ENCODE results near the gene ASB6. TPM values are rescaled to one million over a fixed set of nuclear protein-coding genes. Genes with fewer than 3 reads are reported as not detected.

ASB6 gene
- total and polyA plus RNA-seq, 2 of the 13 experiments (the other 11 are each of a cell fraction or from before 2014, with no cell fraction given): 8.2 to 8.4 TPM

DNA sequence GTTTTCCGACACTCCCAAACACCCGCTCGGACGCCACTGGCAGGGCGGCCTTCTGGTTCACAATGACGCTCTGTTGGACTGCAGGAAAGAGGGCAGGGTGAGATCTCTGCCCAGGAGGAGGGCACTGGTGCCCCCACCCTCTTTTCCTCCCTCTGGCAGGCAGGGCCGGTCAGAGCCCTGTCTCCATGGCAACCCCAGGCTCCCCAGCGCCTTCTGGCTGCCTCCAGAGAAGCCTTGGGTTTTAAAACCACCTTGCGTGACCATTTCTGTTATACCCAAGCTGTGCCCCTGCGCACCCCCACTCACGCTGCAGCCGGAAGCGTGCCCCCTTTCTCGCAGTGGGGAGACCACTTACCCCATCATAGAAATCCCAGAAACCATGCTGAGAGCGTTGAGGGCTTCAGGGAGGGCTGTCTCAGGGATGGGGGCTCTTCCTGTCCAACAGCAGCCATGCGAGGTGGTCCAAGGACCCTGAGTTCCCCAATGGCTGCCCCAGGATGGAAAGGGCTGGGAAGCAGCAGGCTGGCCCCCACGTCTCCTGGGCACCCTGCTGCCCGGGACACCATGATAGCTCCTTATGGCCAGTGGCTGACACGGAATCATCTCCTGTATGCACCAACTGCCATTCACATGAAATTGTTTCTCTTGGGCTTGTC is 28.3 kb downstream of the ASB6 start:
- no TSS peak for BruUV-seq (replicated peaks)
- H3K36me3 ChIP-seq (replicated peaks in 1 of 2; ENCODE audit: control insufficient read depth in 1 of 2, insufficient read depth in 2 of 2, low read length in 2 of 2): no peaks in the 10 kb centered on the region; a peak in 1 of 5 replicates
- no peak overlapping the region for H2AFZ ChIP-seq (ENCODE audit: low read length)
- peaks cover 32% of the 10 kb centered on the region for H3K4me1 ChIP-seq (ENCODE audit: insufficient read depth, low read length)
- in situ Hi-C loops (cut with HindIII; ENCODE audit: extremely low pct_ligation_motif_present, low pct_unique_long_range_greater_than_20kb) (loop anchor here (10.0 kb wide), 3 partner anchors 119 to 439 kb away; partner anchors contain the start of gene IER5L), intact Hi-C loops (cut with micrococcal nuclease; ENCODE audit: unreplicated experiment) (no loop called here)
- no peak overlapping the region for H3K4me3 ChIP-seq (replicated peaks in 1 of 3; ENCODE audit: insufficient read depth in 1 of 3, low read depth in 2 of 3, low read length in 3 of 3)
- H3K27me3 ChIP-seq (ENCODE audit: control insufficient read depth in 1 of 2, insufficient read depth in 2 of 2, low read length in 2 of 2): no peaks in the 10 kb centered on the region
- H3K9ac ChIP-seq (ENCODE audit: insufficient read depth, low read depth, low read length): no peak overlapping the region
- no peak for FAIRE-seq
- POLR2A ChIA-PET: interaction anchor here (1.4 kb wide), 1 partner anchor 435 kb away, joined by 3 read pairs; the partner anchor contains the start of gene IER5L
- H3K4me2 ChIP-seq (ENCODE audit: low read depth, low read length): no peak overlapping the region
- no peak overlapping the region for H3K27ac ChIP-seq (ENCODE audit: extremely low read length, insufficient read depth, low read length)
- H3K9me3 ChIP-seq (ENCODE audit: low read length): no peaks in the 10 kb centered on the region
- CTCF ChIA-PET (ENCODE audit: low intra/inter-chr PET ratio, low total read pairs): no interaction called here
- WGBS (ENCODE audit: low lambda C conversion rate): 77% methylated on average over 17 of the region's 19 CpGs
- peaks cover 3% of the 10 kb centered on the region; the same call in 1 of the 2 replicates for H4K20me1 ChIP-seq (ENCODE audit: insufficient read depth, low read length)
- H3K79me2 ChIP-seq (ENCODE audit: insufficient read depth, low read length): no peaks in the 10 kb centered on the region
- DNase-seq (ENCODE audit: low spot score): no peak
- ATAC-seq: no peak
- TF ChIP-seq KDM2A (CRISPR knock-in tag; IDR thresholded peaks at IDR 0.05; ENCODE audit: borderline replicate concordance, low read depth): no peak
- TF ChIP-seq AGO2 (optimal IDR thresholded peaks at IDR 0.05; ENCODE audit: low read depth, low read length): peak; percentile 6
- TF ChIP-seq, protein P1, sequence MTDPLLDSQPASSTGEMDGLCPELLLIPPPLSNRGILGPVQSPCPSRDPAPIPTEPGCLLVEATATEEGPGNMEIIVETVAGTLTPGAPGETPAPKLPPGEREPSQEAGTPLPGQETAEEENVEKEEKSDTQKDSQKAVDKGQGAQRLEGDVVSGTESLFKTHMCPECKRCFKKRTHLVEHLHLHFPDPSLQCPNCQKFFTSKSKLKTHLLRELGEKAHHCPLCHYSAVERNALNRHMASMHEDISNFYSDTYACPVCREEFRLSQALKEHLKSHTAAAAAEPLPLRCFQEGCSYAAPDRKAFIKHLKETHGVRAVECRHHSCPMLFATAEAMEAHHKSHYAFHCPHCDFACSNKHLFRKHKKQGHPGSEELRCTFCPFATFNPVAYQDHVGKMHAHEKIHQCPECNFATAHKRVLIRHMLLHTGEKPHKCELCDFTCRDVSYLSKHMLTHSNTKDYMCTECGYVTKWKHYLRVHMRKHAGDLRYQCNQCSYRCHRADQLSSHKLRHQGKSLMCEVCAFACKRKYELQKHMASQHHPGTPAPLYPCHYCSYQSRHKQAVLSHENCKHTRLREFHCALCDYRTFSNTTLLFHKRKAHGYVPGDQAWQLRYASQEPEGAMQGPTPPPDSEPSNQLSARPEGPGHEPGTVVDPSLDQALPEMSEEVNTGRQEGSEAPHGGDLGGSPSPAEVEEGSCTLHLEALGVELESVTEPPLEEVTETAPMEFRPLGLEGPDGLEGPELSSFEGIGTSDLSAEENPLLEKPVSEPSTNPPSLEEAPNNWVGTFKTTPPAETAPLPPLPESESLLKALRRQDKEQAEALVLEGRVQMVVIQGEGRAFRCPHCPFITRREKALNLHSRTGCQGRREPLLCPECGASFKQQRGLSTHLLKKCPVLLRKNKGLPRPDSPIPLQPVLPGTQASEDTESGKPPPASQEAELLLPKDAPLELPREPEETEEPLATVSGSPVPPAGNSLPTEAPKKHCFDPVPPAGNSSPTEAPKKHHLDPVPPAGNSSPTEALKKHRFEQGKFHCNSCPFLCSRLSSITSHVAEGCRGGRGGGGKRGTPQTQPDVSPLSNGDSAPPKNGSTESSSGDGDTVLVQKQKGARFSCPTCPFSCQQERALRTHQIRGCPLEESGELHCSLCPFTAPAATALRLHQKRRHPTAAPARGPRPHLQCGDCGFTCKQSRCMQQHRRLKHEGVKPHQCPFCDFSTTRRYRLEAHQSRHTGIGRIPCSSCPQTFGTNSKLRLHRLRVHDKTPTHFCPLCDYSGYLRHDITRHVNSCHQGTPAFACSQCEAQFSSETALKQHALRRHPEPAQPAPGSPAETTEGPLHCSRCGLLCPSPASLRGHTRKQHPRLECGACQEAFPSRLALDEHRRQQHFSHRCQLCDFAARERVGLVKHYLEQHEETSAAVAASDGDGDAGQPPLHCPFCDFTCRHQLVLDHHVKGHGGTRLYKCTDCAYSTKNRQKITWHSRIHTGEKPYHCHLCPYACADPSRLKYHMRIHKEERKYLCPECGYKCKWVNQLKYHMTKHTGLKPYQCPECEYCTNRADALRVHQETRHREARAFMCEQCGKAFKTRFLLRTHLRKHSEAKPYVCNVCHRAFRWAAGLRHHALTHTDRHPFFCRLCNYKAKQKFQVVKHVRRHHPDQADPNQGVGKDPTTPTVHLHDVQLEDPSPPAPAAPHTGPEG (CRISPR knock-in tag; IDR thresholded peaks at IDR 0.05): no peak
